ENCODE results near the gene CCDC187.
"Not testable (repeated sequence)": the region's sequence is repeated elsewhere in the genome, so short reads cannot be mapped to it uniquely, and the experiment has no call there.

Gene CCDC187

DNA sequence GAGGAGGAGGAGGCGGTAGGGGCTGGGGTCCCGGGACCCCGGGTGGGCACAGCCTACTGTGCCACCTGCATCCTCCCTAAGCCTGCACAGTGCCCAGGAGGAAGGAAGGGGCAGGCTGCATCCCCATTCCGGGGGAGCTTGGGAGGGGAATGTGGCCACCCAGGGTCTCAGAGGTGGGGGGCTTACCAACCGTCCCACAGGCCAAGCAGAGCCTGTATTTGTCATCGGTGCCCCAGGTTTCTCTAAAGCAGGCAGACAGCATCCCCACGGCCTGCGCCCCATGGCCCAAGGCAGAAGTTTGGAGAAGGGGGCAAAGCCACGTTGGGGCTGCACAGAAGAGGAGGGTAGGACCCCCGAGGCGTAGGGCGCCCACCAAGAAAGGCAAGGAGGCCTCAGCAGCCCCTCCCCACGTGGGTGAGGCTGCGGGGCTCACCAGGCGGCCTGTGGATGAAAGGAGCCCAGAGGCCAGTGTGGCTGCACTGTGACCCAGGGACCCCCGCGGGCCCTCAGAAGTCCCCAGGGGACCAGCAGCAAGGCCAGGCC, 22.9 kb upstream of the CCDC187 start:
- DNase-seq: no peak

- DNase-seq: no peak
Measured at GRCh38 chr9:136326061-136326760, 22.3 kb upstream of the CCDC187 start.

DNA sequence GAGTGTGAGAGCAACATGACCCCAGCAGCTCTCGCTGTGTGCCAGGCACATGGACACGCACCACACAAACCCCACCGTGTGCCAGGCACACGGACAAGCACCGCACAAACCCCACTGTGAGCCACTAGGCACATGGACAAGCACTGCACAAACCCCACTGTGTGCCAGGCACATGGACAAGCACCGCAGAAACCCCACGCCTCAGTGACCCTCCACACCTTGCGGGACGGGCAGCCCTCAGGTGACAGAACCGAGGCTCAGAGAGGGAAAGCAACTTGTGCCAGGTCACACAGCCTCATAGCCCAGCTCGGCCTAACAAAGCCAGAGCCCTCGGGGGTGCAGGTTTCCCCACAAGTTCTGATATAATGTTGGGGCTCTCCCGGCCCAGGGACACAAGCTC, 21.5 kb upstream of the CCDC187 start:
- DNase-seq: no peak

- DNase-seq: no peak
Measured at GRCh38 chr9:136324501-136325300, 20.8 kb upstream of the CCDC187 start.

DNA sequence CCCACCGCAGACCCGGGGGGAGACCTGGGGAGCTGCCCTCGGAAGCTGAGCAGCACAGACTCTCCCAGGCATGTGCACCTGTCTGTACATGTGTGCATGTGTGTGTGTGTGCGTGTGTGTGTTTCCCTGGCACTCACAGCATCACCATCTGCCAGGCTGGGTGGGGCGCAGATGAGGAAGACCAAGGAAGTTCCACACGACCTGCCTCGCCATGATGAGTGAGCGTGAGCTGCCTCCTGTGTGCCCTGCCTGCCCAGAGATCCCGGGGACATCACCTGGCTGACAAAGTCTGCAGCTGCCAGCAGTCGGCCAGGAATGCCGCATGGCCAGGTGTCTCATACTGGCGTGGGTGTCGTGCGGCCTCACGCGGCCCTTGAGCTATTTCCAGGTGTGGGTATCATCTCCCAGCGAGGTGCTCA, 19.5 kb upstream of the CCDC187 start:
- DNase-seq: no peak

- DNase-seq: no peak
Measured at GRCh38 chr9:136322756-136323330, 18.9 kb upstream of the CCDC187 start.

GRCh38 chr9:136321561-136321960, 17.7 kb upstream of the CCDC187 start:
- DNase-seq: no peak

DNA sequence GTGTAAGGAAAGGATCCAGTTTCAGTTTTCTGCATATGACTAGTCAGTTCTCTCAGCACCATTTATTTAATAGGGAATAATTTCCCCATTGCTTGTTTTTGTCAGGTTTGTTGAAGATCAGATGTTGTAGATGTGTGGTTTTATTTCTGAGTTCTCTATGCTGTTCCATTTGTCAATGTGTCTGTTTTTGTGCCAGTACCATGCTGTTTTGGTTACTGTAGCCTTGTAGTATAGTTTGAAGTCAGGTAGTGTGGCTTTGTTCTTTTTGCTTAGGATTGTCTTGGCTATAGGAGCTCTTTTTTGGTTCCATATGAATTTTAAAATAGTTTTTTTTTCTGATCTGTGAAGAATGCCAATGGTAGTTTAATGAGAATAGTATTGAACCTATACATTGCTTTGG, 17.1 kb upstream of the CCDC187 start:
- DNase-seq: not testable (repeated sequence)

DNA sequence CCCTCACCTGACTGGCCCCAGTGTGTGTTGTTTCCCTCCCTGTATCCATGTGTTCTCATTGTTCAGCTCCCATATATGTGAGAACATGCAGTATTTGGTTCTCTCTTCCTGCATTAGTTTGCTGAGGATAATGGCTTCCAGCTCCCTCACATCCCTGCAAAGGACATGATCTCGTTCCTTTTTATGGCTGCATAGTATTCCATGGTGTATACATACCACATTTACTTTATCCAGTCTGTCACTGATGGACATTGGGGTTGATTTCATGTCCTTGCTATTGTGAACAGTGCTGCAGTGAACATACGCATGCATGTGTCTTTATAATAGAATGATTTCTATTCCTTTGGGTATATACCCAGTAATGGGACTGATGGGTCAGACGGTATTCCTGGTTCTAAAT, 16.1 kb upstream of the CCDC187 start:
- DNase-seq: not testable (repeated sequence)

- DNase-seq: not testable (repeated sequence)
Measured at GRCh38 chr9:136319244-136319643, 15.3 kb upstream of the CCDC187 start.

- no peak for DNase-seq
Measured at GRCh38 chr9:136318776-136319241, 14.9 kb upstream of the CCDC187 start.

- DNase-seq: no peak
Measured at GRCh38 chr9:136318111-136318775, 14.3 kb upstream of the CCDC187 start.

GRCh38 chr9:136317695-136318094, 13.8 kb upstream of the CCDC187 start:
- no peak for DNase-seq

DNA sequence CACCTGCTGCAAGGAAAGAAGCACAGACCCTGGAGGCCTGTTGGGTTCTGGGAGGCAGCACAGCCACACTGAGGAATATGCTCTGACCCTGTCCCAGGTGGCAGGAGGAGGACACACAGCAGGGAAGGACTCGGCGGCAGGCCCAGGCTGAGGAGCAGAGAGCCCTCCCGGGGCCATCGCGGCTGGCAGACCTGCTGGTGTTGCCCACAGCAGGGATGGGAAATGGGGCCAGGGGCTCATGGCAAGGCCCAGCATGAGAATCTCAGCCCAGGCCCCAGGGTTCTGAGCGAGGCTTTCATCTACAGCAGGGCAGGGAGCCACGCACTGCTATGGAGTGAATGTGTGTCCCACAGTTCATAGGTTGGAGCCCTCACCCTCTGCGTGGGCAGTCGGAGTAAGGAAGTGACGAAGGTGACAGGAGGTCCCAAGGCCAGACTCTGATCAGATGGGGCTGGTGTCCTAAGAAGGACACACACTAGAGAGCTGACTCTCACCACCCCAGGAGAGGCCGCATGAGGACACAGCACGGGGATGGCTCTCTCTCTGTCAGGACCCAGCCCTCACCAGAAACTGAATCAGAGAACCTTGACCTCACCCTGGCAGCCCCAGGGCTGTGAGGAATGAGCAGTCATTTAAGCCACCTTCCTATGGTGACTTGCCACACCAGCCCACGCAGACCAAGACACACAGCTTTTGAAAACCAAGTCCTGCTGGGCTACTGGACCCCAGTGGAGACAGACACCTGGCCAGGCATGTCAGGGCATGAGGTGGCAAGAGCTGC, 13.2 kb upstream of the CCDC187 start:
- peak; percentile 47 for DNase-seq

- DNase-seq: no peak
Measured at GRCh38 chr9:136316271-136316751, 12.4 kb upstream of the CCDC187 start.

DNA sequence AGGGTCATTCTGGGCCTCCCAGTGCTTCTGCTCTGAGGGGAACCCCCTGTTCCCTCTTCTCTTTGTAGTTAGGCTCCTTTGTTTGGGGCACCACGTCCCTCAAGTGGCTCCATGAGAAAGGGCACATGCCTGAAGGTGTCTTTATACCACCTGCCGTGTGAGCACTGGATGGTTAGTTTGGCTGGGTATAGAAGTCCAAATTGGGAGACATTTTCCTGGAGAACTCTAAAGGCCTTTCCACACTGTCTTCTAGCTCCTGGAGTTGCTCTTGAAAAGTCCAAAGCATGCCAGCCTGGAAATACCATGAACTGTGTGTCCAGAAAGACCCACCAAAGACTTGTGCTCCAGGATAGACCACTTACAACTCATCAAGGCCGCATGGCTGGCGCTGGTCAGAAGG, 11.1 kb upstream of the CCDC187 start:
- no peak for DNase-seq

- DNase-seq: no peak
Measured at GRCh38 chr9:136314056-136314416, 10.1 kb upstream of the CCDC187 start.

- no peak for DNase-seq
Measured at GRCh38 chr9:136313111-136314055, 9.5 kb upstream of the CCDC187 start.

GRCh38 chr9:136312436-136312835, 8.5 kb upstream of the CCDC187 start:
- no peak for DNase-seq

- DNase-seq: no peak
Measured at GRCh38 chr9:136312009-136312375, 8.1 kb upstream of the CCDC187 start.

All from NCI-H524 treated with DMSO at 0.1 percent for 48 hours (cell line).